Activated T-cell treated with anti-CD3 and anti-CD28 coated beads for 24 hours (primary cell): Measurements from ENCODE around the gene FHOD1.
A peak's percentile ranks its signal among the peaks of the same experiment; 100 is the strongest.

Experiments
- DNase-seq: peaks from one replicate; pipeline ENCODE4 v3.0.0-alpha.2; 2020; ENCODE audit warnings: low read depth

FHOD1 gene

DNA sequence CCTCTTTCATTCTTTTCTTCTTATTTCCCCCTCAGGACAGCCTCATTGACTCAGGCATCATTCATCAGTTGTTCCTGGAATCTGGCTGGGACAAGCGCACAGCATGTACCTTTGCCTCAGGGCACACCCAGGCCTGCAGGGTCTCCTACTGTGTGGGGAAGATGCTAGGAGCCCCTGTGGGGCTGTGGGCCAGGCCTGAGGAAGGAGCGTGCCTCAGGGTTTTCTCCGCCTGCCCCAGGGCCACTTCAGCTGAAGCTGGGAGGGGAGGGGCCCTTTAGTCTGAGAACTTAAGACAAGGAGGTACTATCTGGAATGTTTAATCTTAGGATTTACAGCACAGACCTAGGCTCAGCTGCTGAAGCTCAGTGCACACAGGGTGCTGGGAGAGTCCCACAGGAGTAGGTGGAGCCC lies 40.4 kb downstream of the FHOD1 start:
- DNase-seq = no peak

DNA sequence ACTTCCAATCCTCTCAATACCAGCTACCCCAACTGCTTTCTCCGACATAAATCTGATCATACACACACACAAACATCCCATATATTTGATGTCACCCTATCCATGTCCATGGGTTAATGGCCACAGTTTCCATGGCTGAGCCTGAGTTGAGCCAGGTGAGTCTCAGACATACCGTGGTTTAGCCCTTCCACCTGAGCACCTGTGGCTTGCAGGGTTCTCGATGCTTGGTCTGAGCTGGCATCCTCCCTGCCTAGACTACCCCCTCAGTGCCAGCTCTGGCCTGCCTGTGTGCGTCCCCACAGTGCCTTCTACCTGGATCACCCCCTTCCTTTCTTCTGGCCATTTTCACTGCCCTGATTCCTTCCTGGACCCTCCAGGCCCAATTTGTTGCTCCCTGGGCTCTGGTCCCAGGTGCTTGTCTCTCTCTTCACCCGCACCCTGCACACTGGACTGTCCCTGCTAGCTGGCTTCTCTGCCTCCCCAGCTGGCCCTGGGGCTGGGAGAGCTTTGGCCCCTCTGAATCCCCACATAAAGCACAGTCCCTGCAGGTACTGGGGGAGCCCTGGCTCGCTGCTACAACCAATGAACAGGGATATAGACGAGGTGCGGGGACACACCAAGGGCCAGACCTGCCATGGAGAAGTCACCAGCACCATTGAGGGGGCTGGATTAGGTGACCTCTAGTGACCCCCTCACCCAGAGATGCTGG lies 41.0 kb downstream of the FHOD1 start:
- no peak for DNase-seq

DNA sequence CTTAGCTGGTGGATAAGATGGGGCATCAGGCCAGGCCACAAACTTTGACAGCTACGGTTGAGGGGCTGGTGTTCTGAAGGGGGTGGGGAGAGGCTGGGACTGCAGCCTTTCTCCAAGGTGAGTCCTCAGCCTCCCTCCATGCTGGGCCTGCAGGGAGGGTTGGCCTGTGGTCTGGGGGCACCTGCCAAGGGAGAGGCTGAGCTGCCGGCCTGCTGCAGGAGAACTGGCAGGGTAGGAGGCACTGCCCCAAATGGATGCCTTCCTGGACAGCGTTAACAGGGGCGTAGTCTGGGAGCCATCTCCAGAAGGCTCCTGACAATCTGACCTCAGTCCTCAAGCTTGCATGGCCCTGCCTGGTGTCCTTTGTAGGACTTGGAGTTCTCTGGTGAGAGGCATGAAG lies 43.2 kb downstream of the FHOD1 start:
- no peak for DNase-seq

DNA sequence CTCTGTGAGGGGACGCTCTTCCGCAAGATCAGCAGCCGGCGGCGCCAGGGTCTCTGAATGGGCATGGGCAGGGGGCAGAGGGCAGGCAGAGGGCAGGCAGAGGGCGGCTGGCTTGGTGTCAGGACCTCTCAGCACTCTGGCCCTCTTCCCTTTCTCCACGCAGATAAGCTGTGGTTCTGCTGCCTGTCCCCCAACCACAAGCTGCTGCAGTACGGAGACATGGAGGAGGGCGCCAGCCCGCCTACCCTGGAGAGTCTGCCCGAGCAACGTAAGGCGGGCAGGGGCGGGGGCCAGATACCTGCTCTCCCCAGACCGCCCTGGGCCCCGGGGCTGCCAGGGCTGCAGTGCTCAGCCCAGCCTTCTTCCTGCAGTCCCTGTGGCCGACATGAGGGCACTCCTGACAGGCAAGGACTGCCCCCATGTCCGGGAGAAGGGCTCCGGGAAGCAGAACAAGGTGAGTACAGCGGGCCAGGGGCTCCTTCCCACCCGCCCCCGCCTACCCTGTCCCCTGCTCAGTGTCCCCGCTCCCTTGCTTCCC lies 44.3 kb downstream of the FHOD1 start:
- no peak for DNase-seq

DNA sequence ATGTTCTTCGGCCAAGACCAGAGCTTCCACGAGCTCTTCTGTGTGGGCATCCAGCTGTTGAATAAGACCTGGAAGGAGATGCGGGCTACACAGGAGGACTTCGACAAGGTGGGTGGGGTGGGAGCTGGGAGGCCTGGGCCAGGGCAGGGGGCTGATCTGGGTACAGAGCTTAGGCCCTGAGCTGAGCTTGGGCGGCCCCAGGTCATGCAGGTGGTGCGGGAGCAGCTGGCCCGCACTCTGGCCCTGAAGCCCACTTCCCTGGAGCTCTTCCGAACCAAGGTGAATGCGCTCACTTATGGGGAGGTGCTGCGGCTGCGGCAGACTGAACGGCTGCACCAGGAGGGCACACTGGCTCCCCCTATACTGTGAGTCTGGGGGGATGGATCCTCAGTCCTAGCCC lies 44.9 kb downstream of the FHOD1 start:
- DNase-seq = no peak

DNA sequence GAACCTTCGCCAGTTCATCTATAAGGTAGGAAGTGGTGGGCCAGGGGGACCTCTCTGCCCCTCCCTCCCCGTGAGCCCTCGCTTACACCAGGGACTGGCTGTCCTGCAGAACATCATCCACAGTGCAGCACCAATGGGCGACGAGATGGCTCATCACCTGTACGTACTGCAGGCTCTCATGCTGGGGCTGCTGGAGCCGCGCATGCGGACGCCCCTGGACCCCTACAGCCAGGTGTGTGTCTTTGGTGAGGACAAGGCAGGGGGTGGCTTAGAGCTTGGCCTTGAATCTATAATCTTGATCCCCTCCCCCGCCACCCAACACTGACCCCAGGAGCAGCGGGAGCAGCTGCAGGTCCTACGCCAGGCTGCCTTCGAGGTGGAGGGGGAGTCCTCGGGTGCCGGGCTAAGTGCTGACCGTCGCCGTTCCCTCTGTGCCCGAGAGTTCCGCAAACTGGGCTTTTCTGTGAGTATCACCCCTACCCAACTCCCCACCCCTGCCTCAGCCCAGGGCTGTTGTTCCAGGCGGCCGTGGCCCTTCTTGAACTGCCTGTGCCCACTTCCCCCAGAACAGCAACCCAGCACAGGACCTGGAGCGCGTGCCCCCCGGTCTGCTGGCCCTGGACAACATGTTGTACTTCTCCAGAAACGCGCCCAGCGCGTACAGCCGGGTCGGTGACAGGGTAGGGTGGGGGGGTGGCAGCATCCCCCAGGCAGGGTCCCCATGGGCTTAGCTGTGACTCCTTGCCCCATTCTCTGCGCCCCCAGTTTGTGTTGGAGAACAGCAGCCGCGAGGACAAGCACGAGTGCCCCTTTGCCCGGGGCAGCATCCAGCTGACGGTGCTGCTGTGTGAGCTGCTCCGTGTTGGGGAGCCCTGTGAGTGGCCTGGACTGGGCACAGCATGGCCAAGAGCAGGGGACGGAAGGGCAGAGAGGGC lies 45.6 kb downstream of the FHOD1 start:
- no peak for DNase-seq

DNA sequence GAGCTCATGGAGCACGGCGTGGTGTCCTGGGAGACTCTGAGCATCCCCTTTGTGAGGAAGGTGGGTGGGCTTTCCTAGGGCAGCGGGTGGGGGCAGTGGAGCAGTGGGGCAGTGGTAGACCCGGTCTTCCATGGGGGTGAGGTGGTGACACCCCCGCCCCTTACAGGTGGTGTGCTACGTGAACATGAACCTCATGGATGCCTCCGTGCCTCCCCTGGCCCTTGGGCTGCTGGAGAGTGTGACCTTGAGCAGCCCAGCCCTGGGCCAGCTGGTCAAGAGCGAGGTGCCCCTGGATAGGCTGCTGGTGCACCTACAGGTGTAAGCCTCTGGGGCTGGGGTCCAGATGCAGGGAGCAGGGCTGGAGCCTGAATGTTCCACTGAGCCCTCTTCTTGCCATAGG lies 46.8 kb downstream of the FHOD1 start:
- DNase-seq = no peak

DNA sequence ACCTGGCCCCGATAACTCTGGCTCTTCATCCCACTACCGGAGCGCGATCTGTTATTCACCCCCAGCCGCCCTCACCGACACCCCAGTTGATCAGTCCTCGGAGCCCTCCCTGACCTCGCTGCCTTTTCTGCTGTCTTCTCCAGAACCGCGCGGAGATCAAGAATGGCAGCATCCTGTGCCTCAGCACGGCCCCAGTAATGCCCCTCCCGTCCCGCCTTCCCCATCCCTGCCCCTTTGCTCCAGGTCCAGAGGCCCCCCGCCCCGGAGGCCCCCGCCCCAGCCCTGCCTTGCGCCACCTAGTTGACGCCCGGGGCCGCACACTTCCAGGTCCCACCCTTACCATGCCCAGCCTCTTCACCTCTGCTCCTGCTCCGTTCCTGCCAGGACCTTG lies 47.5 kb downstream of the FHOD1 start:
- no peak for DNase-seq

DNA sequence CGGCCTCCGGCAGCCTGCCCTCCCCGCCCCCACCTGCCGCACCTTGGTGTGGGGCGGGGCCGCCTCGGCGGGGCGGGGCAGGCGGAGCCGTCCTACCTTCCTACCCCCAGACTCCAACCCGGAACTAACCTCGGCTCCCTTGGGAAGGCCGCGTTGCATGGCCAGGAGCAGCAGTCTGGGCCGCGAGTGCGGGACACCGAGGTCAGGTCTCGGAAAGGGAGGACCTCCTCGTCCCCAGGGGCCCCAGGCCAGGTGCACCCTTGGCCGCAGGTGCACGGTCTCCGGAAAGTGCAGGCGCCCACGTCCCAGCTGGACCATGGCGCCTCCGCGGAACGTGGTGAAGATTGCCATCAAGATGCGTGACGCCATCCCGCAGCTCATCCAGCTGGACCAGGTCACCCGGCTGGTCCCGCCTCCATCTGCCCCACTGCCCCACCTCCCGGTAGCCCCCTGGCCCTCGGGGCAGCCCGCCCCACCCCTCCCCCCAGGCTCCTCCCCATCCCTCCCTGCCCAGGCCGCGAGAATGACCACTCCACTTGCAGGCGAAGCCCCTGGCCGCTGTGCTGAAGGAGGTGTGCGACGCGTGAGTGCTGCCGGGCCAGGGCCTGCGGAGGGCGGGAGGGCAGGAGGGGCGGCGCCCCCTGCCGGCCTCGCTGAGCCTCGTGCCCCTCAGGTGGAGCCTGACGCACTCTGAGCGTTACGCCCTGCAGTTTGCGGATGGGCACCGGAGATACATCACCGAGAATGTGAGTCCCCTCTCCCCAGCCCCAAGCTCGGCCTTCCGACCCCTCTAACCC lies 48.1 kb downstream of the FHOD1 start, which contains the start of gene ELMO3:
Gene ELMO3, plus strand, starts transcription at position 121 of the 797 bp plus-strand sequence. Its CDS starts 196 bp downstream, at position 317.
- no peak for DNase-seq

DNA sequence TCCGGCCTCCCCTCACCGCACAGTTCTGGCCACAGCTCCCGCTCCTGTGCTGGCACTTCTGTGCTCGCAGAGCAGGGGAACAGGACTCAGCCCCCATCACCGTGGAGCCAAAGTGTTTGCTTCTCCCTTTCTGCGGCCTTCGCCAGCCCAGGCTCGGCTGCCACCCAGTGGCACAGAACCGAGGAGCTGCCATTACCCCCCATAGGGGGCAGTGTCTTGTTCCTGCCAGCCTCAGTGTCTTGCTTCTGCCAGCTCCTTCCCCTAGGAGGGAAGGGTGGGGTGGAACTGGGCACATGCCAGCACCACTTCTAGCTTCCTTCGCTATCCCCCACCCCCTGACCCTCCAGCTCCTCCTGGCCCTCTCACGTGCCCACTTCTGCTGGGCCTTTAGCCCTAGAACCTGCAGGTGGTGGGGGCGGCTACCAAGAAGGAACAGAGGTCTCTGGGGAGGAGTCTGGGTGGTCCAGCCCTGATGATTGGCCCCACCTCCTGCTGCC lies 49.0 kb downstream of the FHOD1 start:
- no peak for DNase-seq

DNA sequence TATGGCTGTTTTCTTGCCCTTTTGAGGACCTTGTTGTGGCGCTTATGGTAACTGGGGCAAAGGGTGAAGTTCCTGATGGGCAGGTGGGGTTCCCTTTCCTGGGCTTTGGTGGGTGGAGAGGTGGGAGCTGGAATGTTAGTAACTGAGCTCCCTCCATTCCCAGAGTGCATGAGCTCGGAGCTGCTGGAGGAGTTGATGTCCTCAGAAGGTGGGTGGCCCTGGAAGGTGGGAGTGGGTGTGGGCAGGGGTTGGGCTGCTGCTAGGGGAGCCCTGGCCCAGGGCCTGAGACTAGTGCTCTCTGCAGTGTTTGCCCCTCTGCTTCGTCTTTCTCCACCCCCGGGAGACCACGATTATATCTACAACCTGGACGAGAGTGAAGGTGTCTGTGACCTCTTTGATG lies 49.6 kb downstream of the FHOD1 start:
- no peak for DNase-seq

DNA sequence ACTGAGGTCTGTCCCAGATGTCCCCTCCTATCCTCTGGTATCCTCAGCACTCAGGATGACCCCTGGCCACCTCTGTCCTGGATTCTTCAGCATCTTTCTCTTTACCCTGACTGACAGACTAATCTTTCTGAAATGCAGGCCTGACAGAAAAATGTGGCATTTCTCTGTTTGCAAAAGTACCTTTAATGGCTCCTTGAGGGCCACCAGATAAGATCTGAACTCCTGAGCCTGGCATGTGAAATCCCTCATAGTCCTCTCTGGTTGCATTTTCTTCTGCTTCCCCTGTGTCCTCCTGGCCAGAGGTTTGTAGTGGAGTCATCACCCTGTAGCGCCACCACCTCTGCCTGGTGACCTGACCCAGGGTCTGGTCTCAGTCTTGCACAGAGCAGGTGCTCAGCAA lies 50.4 kb downstream of the FHOD1 start:
- DNase-seq = no peak

DNA sequence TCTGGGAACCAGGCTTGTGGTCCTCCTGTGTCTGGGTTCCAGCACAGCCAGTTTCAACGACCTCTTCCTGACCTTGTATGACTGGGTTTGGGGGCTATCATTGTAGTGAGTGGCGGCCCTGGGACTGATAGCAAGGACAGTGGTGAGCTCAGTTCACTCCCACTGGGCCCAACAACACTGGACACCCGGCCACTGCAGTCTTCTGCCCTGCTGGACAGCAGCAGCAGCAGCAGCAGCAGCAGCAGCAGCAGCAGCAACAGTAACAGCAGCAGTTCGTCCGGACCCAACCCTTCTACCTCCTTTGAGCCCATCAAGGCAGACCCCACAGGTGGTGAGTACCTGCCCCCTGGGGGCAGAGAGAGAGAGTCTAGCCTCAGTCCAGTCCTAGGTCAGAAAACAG lies 51.6 kb downstream of the FHOD1 start:
- DNase-seq = no peak

DNA sequence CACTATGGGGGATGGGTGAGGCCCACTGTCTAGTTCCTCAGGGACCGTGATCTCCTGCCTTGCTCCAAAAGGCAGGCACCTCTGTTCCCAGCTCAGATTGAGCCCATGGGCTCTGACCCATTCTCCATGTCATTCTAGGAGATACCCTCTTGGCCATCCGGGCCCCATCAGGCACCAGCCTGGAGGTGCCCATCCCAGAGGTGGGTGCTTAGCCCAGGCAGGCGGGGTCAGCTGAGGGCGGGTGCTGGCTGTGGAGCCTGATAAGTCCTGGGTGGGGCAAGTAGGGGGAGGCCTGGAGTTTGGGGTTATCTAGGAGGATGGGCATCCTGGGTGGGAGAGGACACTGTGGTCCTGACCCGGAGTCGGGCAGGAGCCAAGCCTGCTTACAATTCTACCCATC lies 53.0 kb downstream of the FHOD1 start:
- no peak for DNase-seq

DNA sequence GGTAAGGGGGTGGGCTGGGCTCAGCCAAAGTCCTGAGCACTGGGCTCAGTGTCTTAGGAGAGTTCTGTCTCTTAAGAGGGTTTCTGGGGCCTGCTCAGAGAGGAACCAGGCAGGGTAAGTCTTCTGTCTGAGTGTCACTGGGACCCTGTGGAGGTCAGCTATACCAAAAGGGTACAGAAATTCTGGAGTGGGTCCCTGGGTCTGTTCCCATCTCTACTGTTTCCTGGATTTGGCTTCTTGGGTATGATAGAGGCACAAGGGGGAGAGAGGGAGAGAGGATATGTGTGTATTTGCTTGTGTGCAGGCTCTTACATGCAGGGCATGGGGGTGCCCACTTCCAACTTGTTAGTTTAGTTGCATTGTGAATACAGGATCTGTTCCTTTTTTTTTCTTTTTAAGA lies 53.7 kb downstream of the FHOD1 start:
- DNase-seq = no peak

DNA sequence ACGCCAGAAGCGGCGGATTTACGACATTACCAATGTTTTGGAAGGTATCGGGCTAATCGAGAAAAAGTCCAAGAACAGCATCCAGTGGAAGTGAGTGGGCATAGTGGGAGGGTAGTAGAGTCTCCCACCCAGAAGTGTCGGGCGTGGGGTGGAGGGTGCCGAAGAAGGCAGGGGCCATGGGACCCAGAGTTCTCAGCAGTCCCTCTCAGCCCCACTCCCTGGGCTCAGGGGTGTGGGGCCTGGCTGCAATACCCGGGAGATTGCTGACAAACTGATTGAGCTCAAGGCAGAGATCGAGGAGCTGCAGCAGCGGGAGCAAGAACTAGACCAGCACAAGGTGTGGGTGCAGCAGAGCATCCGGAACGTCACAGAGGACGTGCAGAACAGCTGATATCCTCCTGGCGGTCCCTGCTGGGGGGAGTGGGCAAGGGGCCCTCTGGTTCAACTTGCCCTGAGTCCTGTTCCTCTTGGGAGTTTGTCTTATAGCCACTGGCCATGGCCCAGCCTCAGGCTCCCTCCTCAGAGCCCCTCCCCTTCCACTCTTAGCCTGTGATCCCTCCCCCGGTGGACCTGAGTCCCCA lies 54.4 kb downstream of the FHOD1 start:
- DNase-seq = no peak

DNA sequence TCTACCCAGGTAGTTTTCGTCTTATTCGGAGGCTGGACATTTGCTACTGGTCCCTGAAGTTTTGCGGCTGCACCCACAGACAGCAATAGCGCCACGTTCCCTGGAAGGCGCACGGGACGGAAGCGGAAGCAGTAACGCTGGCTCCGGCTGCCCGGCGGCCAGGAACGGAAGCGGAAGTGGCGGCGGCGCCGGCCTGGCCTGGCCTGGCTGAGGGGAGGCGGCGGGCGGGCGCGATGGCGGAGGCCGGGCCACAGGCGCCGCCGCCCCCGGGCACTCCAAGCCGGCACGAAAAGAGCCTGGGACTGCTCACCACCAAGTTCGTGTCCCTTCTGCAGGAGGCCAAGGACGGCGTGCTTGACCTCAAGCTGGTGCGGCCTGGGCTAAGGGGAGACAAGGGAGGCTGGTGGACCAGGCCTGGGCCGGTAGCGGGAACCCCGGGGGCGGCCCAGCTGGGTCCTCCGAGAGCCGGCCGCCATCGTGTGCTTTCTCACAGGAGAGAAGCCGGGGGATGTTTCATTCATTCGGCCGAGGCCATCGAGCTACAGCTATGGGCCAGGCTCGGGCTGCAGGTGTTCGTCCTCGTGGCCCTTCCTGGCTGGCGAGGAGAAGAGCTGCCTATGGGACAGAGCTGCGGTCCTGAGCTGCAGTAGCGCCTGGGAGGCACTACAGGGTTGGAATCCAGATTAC lies 55.1 kb downstream of the FHOD1 start, which contains the start of gene E2F4:
Gene E2F4, plus strand, starts transcription at position 161 of the 687 bp plus-strand sequence. Its CDS starts 73 bp downstream, at position 234.
- peak; percentile 85 for DNase-seq

DNA sequence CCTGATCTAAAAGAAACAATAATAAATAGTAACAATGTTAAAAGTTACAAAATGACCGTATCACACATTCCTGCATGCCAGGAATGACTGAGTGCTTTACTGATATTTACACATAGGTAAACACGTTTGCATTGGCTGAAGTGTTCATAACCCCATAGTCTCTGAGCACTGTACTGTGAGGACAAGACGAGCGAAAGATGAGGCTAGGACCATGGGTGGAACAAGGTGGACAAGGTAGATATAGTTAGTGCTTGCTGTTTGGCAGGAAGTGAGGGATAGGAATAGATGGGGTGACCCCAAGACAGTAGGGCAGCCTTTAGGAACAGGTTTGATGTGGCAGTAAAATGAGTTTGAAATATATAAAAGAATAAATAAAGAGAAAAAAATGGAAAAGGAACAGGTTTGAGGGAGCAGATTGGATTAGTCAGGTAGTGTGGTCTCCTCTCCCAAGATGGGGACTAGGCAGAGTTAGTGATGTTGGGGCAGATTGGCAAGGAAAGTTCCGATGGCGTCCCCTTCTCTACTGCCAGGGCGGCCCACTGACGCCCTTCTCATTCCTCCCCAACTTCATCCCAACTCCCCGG lies 55.8 kb downstream of the FHOD1 start:
- no peak for DNase-seq

DNA sequence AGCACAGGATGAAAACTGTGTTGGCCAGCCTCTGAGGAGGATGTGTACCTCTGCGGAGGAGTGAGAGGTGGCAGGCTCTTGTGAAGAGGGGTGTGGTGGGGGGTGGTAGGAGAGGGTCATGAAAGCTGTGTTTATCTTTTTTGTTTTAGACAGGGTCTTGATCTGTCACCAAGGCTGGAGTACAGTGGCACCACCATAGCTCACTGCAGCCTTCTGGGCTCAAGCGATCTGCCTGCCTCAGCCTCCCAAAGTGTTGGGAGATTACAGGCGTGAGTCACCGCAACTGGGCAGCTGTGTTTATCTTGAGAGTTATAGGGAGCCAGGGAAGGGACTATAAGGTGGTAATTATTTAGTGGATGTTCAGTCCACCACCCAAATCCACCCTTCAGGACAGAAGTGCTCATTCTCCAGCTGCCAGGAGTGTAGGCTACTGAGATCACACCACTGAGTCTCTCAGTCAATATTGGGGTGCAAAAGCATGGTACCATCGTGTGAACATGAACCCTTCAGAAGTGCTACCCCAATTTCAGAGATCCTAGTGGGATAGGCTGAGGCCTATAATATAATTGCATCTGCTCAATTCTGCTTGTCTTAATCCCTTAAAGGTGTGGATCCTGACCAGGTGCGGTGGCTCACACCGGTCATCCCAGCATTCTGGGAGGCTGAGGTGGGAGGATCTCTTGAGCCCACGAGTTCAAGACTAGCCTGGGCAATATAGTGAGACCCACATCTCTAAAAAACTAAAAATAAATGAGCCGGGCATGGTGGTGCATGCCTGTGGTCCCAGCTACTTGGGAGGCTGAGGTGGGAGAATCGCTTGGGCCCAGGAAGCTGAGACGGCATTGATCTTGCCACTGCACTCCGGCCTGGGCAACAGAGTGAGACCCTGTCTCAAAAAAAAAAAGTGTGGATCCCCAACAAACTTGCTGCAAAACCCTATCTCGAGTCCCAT lies 56.6 kb downstream of the FHOD1 start:
- no peak for DNase-seq
